Parathyroid adenoma (tissue), 2 donors: ENCODE data around the gene SOX15.

Source experiments
- H2AFZ ChIP-seq: fragments of 300-600 bp; sonication (generic); one replicate; pipeline ENCODE4 v1.7.0; 2017; ENCODE audit warnings: antibody characterized with exemption, mild to moderate bottlenecking
- H3K27ac ChIP-seq: fragments of 300-600 bp; sonication (generic); one replicate; pipeline ENCODE4 v1.7.0; 2017
- H3K27me3 ChIP-seq: fragments of 300-600 bp; sonication (generic); one replicate; pipeline ENCODE4 v1.7.0; 2017; ENCODE audit warnings: low read length; ENCODE audit not compliant: control insufficient read depth, insufficient read depth
- H3K36me3 ChIP-seq: fragments of 300-600 bp; sonication (generic); one replicate; pipeline ENCODE4 v1.7.0; 2017; ENCODE audit warnings: low read length; ENCODE audit not compliant: control insufficient read depth, insufficient read depth
- H3K4me1 ChIP-seq: fragments of 300-600 bp; sonication (generic); one replicate; pipeline ENCODE4 v1.7.0; 2017; ENCODE audit warnings: control low read depth
- H3K4me2 ChIP-seq: fragments of 300-600 bp; sonication (generic); one replicate; pipeline ENCODE4 v1.7.0; 2017; ENCODE audit warnings: low read length
- H3K4me3 ChIP-seq: fragments of 300-600 bp; sonication (generic); one replicate; pipeline ENCODE4 v1.7.0; 2017; ENCODE audit warnings: low read depth, low read length
- H3K79me2 ChIP-seq: fragments of 300-600 bp; sonication (generic); one replicate; pipeline ENCODE4 v1.7.0; 2017; ENCODE audit warnings: control low read depth
- H3K9ac ChIP-seq: fragments of 300-600 bp; sonication (generic); one replicate; pipeline ENCODE4 v1.7.0; 2017; ENCODE audit warnings: mild to moderate bottlenecking
- H3K9me3 ChIP-seq: fragments of 300-600 bp; sonication (generic); one replicate; pipeline ENCODE4 v1.7.0; 2017; ENCODE audit warnings: low read length; ENCODE audit not compliant: control insufficient read depth
- CTCF ChIP-seq: fragments of 300-600 bp; sonication (generic); IDR thresholded peaks from one replicate; pipeline ENCODE4 v1.7.0; 2017; ENCODE audit warnings: antibody characterized with exemption, mild to moderate bottlenecking
- donor health status: primary hyperparathyroidism.

SOX15 gene

GRCh38 chr17:7588553-7589203, 1.2 kb downstream of the SOX15 start:
- Histone ChIP-seq H3K4me1 (peaks cover 9% of the 10 kb centered on the region), H3K27ac (no peak overlapping the region), H3K4me2 (no peak overlapping the region), H2AFZ (peak overlapping the region; percentile 81), H3K9me3 (no peaks in the 10 kb centered on the region), H3K4me3 (no peak overlapping the region), H3K36me3 (no peaks in the 10 kb centered on the region), H3K27me3 (no peaks in the 10 kb centered on the region), H3K79me2 (peaks cover 7% of the 10 kb centered on the region), H3K9ac (no peak overlapping the region)
- TF ChIP-seq CTCF: no peak

- Histone ChIP-seq H3K9ac (no peak overlapping the region), H3K4me3 (no peak overlapping the region), H3K4me1 (peaks cover 17% of the 10 kb centered on the region), H3K27me3 (no peaks in the 10 kb centered on the region), H2AFZ (no peak overlapping the region), H3K79me2 (peaks cover 15% of the 10 kb centered on the region), H3K27ac (peak overlapping the region; percentile 49), H3K9me3 (no peaks in the 10 kb centered on the region), H3K4me2 (no peak overlapping the region), H3K36me3 (no peaks in the 10 kb centered on the region)
- TF ChIP-seq CTCF: no peak
Measured at GRCh38 chr17:7587420-7588151, 2.3 kb downstream of the SOX15 start.

GRCh38 chr17:7586673-7587419, 3.0 kb downstream of the SOX15 start:
- peak; percentile 52 for TF ChIP-seq CTCF
- H3K9me3 ChIP-seq: no peaks in the 10 kb centered on the region
- no peak overlapping the region for H3K4me3 ChIP-seq
- peak overlapping the region; percentile 49 for H3K27ac ChIP-seq
- no peak overlapping the region for H2AFZ ChIP-seq
- peaks cover 16% of the 10 kb centered on the region for H3K79me2 ChIP-seq
- no peak overlapping the region for H3K9ac ChIP-seq
- H3K36me3 ChIP-seq: no peaks in the 10 kb centered on the region
- H3K27me3 ChIP-seq: no peaks in the 10 kb centered on the region
- peaks cover 19% of the 10 kb centered on the region for H3K4me1 ChIP-seq
- no peak overlapping the region for H3K4me2 ChIP-seq

GRCh38 chr17:7583253-7584109, 6.4 kb downstream of the SOX15 start, which contains the start of gene MPDU1:
Gene MPDU1 (plus strand): TSS chr17:7583852. CDS start chr17:7583863, 11 bp downstream.
- Histone ChIP-seq H3K9ac (peak within 1 kb of the TSS; percentile 16), H2AFZ (peak within 1 kb of the TSS; percentile 90), H3K27ac (peak within 1 kb of the TSS; percentile 96), H3K79me2 (peaks cover 16% of the 10 kb centered on the region), H3K27me3 (no peaks in the 10 kb centered on the region), H3K4me1 (peaks cover 16% of the 10 kb centered on the region), H3K36me3 (no peaks in the 10 kb centered on the region), H3K9me3 (no peaks in the 10 kb centered on the region), H3K4me2 (peak within 1 kb of the TSS; percentile 100), H3K4me3 (peak within 1 kb of the TSS; percentile 97)
- no peak for TF ChIP-seq CTCF
